ENCODE measurements around the gene LAPTM5. TPM values are rescaled to one million over a fixed set of nuclear protein-coding genes. Genes with fewer than 3 reads are reported as not detected.

Gene LAPTM5
- total and polyA plus RNA-seq, 2 of the 13 experiments (the other 11 are each of a cell fraction or from before 2014, with no cell fraction given): 0.41 to 0.86 TPM

DNA sequence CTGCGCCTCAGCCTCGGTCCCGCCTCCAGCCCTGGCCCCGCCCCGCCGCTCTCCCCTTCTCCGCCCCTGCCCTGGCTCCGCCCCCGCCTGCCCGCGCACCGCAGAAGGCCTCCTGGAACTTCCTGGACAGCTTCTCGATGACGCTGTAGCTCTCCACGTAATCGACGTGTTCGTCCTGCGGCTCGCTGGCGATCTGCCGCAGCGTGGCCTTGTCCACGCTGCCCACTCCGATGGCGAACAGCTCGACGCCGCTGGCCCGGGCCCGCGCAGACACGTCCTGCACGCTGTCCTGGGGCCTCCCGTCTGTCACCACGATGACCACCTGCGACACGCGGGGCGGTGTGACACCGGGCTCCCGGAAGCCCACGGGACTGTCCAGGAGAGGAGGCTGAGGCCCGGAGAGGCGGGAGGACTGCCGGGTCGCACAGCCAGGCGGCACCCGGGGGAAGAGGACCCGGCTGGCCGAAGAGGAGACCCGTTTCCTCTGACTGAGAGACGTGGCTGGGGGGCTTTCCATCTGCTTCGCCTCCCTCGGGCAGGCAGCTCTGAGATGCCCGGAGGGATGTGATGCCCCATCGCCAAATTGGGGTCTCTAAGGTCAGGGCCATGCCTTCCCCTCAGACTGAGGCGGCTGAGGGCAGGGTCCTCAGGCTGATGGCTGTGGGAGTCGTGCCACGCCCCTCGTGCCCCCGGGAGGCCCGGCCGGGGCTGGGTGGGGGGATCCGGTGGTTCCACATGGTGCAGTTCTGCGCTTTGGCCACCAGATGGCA, 38.8 kb downstream of the LAPTM5 start (continued):
- peak; percentile 73; the same call in 1 of the 2 replicates for TF ChIP-seq ZNF431 (CRISPR knock-in tag; IDR thresholded peaks at IDR 0.05; ENCODE audit: borderline replicate concordance, low read depth)
- peak; percentile 70; the same call in 1 of the 2 replicates for TF ChIP-seq ZNF709 (CRISPR knock-in tag; IDR thresholded peaks at IDR 0.05)
- TF ChIP-seq STAG1 (CRISPR knock-in tag; IDR thresholded peaks at IDR 0.05): no peak; the same call in 1 of the 2 replicates
- peak; percentile 97; the same call in 1 of the 2 replicates for TF ChIP-seq NFKB2 (CRISPR knock-in tag; IDR thresholded peaks at IDR 0.05; ENCODE audit: borderline replicate concordance)
- no peak; the same call in none of the 2 replicates for TF ChIP-seq FOXA3 (CRISPR knock-in tag; IDR thresholded peaks at IDR 0.05)
- TF ChIP-seq NFATC3 (CRISPR knock-in tag; IDR thresholded peaks at IDR 0.05): peak; percentile 71; the same call in 1 of the 2 replicates
- TF ChIP-seq, protein P1, sequence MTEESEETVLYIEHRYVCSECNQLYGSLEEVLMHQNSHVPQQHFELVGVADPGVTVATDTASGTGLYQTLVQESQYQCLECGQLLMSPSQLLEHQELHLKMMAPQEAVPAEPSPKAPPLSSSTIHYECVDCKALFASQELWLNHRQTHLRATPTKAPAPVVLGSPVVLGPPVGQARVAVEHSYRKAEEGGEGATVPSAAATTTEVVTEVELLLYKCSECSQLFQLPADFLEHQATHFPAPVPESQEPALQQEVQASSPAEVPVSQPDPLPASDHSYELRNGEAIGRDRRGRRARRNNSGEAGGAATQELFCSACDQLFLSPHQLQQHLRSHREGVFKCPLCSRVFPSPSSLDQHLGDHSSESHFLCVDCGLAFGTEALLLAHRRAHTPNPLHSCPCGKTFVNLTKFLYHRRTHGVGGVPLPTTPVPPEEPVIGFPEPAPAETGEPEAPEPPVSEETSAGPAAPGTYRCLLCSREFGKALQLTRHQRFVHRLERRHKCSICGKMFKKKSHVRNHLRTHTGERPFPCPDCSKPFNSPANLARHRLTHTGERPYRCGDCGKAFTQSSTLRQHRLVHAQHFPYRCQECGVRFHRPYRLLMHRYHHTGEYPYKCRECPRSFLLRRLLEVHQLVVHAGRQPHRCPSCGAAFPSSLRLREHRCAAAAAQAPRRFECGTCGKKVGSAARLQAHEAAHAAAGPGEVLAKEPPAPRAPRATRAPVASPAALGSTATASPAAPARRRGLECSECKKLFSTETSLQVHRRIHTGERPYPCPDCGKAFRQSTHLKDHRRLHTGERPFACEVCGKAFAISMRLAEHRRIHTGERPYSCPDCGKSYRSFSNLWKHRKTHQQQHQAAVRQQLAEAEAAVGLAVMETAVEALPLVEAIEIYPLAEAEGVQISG (CRISPR knock-in tag; IDR thresholded peaks at IDR 0.05): no peak; the same call in 1 of the 2 replicates
- TF ChIP-seq ZNF446 (CRISPR knock-in tag; IDR thresholded peaks at IDR 0.05): no peak
- no peak for TF ChIP-seq NCOR1 (IDR thresholded peaks at IDR 0.05; ENCODE audit: borderline replicate concordance, low read length)
- TF ChIP-seq, protein P2, sequence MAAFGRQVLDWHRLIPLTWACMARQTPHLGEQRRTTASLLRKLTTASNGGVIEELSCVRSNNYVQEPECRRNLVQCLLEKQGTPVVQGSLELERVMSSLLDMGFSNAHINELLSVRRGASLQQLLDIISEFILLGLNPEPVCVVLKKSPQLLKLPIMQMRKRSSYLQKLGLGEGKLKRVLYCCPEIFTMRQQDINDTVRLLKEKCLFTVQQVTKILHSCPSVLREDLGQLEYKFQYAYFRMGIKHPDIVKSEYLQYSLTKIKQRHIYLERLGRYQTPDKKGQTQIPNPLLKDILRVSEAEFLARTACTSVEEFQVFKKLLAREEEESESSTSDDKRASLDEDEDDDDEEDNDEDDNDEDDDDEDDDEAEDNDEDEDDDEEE (CRISPR knock-in tag; IDR thresholded peaks at IDR 0.05): no peak; the same call in 1 of the 2 replicates
- no peak for TF ChIP-seq ATAD3A (CRISPR knock-in tag; IDR thresholded peaks at IDR 0.05)
- peak; percentile 53 for TF ChIP-seq ZNF235 (CRISPR knock-in tag; IDR thresholded peaks at IDR 0.05; ENCODE audit: borderline replicate concordance)
- no peak for TF ChIP-seq NFRKB (IDR thresholded peaks at IDR 0.05)
- peak; percentile 31; the same call in 1 of the 2 replicates for TF ChIP-seq ZBTB38 (CRISPR knock-in tag; IDR thresholded peaks at IDR 0.05)
- TF ChIP-seq, protein P3, sequence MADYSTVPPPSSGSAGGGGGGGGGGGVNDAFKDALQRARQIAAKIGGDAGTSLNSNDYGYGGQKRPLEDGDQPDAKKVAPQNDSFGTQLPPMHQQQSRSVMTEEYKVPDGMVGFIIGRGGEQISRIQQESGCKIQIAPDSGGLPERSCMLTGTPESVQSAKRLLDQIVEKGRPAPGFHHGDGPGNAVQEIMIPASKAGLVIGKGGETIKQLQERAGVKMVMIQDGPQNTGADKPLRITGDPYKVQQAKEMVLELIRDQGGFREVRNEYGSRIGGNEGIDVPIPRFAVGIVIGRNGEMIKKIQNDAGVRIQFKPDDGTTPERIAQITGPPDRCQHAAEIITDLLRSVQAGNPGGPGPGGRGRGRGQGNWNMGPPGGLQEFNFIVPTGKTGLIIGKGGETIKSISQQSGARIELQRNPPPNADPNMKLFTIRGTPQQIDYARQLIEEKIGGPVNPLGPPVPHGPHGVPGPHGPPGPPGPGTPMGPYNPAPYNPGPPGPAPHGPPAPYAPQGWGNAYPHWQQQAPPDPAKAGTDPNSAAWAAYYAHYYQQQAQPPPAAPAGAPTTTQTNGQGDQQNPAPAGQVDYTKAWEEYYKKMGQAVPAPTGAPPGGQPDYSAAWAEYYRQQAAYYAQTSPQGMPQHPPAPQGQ (CRISPR knock-in tag; IDR thresholded peaks at IDR 0.05; ENCODE audit: borderline replicate concordance): no peak
- TF ChIP-seq, protein P4, sequence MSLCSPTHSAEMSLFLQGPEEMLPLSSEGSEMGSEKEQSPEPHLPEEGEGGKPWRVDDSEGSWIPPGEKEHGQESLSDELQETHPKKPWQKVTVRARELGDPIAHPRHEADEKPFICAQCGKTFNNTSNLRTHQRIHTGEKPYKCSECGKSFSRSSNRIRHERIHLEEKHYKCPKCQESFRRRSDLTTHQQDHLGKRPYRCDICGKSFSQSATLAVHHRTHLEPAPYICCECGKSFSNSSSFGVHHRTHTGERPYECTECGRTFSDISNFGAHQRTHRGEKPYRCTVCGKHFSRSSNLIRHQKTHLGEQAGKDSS (CRISPR knock-in tag; IDR thresholded peaks at IDR 0.05; ENCODE audit: borderline replicate concordance, low read depth): no peak; the same call in 1 of the 2 replicates
- no peak for TF ChIP-seq SMARCE1 (IDR thresholded peaks at IDR 0.05; ENCODE audit: borderline replicate concordance)
- peak; percentile 88 for TF ChIP-seq CENPT (CRISPR knock-in tag; IDR thresholded peaks at IDR 0.05; ENCODE audit: low read depth)
- no peak for TF ChIP-seq ZNF10 (CRISPR knock-in tag; IDR thresholded peaks at IDR 0.05; ENCODE audit: borderline replicate concordance, low read depth)
- TF ChIP-seq FOXC1 (CRISPR knock-in tag; IDR thresholded peaks at IDR 0.05; ENCODE audit: borderline replicate concordance): peak; percentile 83; the same call in 1 of the 2 replicates
- TF ChIP-seq ZNF264 (CRISPR knock-in tag; IDR thresholded peaks at IDR 0.05): no peak
- TF ChIP-seq JUND (CRISPR knock-in tag; IDR thresholded peaks at IDR 0.05): 0 out of 2 replicates have a peak, but pooled peaks have one; percentile 23
- no peak for TF ChIP-seq HCFC1 (IDR thresholded peaks at IDR 0.05; ENCODE audit: low read depth, low read length)
- TF ChIP-seq MBNL3 (CRISPR knock-in tag; conservative IDR thresholded peaks at IDR 0.05): no peak

All from HepG2 (cell line).